ENCODE measurements around the gene RDM1.

The RDM1 gene

GRCh38 chr17:35963663-35964062, 33.1 kb upstream of the RDM1 start:
- TF ChIP-seq EZH2 (optimal IDR thresholded peaks at IDR 0.05; ENCODE audit: low read depth, low read length) (no peak), CTCF (IDR thresholded peaks at IDR 0.05; ENCODE audit: low read length) (no peak), EZH2phosphoT487 (IDR thresholded peaks at IDR 0.05; ENCODE audit: low read length) (no peak)
- Histone ChIP-seq H4K20me1 (ENCODE audit: insufficient read depth, low read length) (no peaks in the 10 kb centered on the region), H3K27me3 (replicated peaks; ENCODE audit: insufficient read depth, low read length) (no peaks in the 10 kb centered on the region), H3K36me3 (replicated peaks; ENCODE audit: insufficient read depth, low read length) (no peaks in the 10 kb centered on the region), H3K9ac (ENCODE audit: low read length) (no peak overlapping the region), H3K9me2 (replicated peaks; ENCODE audit: insufficient read depth, low read length) (no peaks in the 10 kb centered on the region), H3K4me1 (ENCODE audit: low read length) (no peaks in the 10 kb centered on the region), H2AFZ (ENCODE audit: low read length) (no peak overlapping the region), H3K79me2 (ENCODE audit: low read length) (no peaks in the 10 kb centered on the region), H3K4me3 (ENCODE audit: low read length) (no peak overlapping the region), H3K27ac (ENCODE audit: low read length) (no peak overlapping the region), H3K4me2 (ENCODE audit: low read depth, low read length) (no peak overlapping the region), H3K9me3 (replicated peaks; ENCODE audit: insufficient read depth, low read length) (no peaks in the 10 kb centered on the region), H3F3A (ENCODE audit: insufficient read depth, low read length) (no peaks in the 10 kb centered on the region)
- no peak for DNase-seq

DNA sequence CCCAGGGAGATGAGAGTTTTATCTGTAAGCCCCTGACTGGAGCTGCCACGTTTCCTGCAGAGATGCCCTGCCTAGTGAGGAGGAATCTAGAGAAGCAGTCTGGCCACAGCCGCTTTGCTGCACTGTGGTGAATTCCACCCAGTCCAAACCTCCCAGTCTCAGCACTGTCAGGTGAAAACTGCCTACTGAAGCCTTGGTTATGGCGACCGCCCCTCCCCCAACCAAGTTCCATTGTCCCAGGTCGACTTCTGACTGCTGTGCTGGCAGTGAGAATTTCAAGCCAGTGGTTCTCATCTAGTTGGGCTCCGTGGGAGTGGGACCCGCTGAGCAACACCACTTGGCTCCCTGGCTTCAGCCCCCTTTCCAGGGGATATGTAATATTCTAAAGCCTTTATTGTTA, 23.1 kb upstream of the RDM1 start:
- Histone ChIP-seq H3K4me2 (ENCODE audit: low read depth, low read length) (no peak overlapping the region), H3K36me3 (replicated peaks; ENCODE audit: insufficient read depth, low read length) (no peaks in the 10 kb centered on the region), H3K9ac (ENCODE audit: low read length) (no peak overlapping the region), H3K4me1 (ENCODE audit: low read length) (no peaks in the 10 kb centered on the region), H3K9me3 (replicated peaks; ENCODE audit: insufficient read depth, low read length) (no peaks in the 10 kb centered on the region), H2AFZ (ENCODE audit: low read length) (no peak overlapping the region), H3K9me2 (replicated peaks; ENCODE audit: insufficient read depth, low read length) (no peaks in the 10 kb centered on the region), H3K4me3 (ENCODE audit: low read length) (no peak overlapping the region), H3F3A (ENCODE audit: insufficient read depth, low read length) (no peaks in the 10 kb centered on the region), H3K27ac (ENCODE audit: low read length) (no peak overlapping the region), H3K79me2 (ENCODE audit: low read length) (no peaks in the 10 kb centered on the region), H4K20me1 (ENCODE audit: insufficient read depth, low read length) (no peaks in the 10 kb centered on the region), H3K27me3 (replicated peaks; ENCODE audit: insufficient read depth, low read length) (no peaks in the 10 kb centered on the region)
- TF ChIP-seq EZH2phosphoT487 (IDR thresholded peaks at IDR 0.05; ENCODE audit: low read length) (no peak), CTCF (IDR thresholded peaks at IDR 0.05; ENCODE audit: low read length) (no peak), EZH2 (optimal IDR thresholded peaks at IDR 0.05; ENCODE audit: low read depth, low read length) (no peak)
- DNase-seq = no peak

GRCh38 chr17:35949401-35949800, 18.8 kb upstream of the RDM1 start:
- no peaks in the 10 kb centered on the region for H4K20me1 ChIP-seq (ENCODE audit: insufficient read depth, low read length)
- no peaks in the 10 kb centered on the region for H3K79me2 ChIP-seq (ENCODE audit: low read length)
- no peaks in the 10 kb centered on the region for H3K4me1 ChIP-seq (ENCODE audit: low read length)
- H3K4me2 ChIP-seq (ENCODE audit: low read depth, low read length) = no peak overlapping the region
- no peaks in the 10 kb centered on the region for H3F3A ChIP-seq (ENCODE audit: insufficient read depth, low read length)
- TF ChIP-seq EZH2 (optimal IDR thresholded peaks at IDR 0.05; ENCODE audit: low read depth, low read length) = no peak
- no peak for TF ChIP-seq CTCF (IDR thresholded peaks at IDR 0.05; ENCODE audit: low read length)
- TF ChIP-seq EZH2phosphoT487 (IDR thresholded peaks at IDR 0.05; ENCODE audit: low read length) = no peak
- no peak overlapping the region for H2AFZ ChIP-seq (ENCODE audit: low read length)
- H3K9ac ChIP-seq (ENCODE audit: low read length) = no peak overlapping the region
- no peak overlapping the region for H3K4me3 ChIP-seq (ENCODE audit: low read length)
- H3K36me3 ChIP-seq (replicated peaks; ENCODE audit: insufficient read depth, low read length) = no peaks in the 10 kb centered on the region
- H3K27me3 ChIP-seq (replicated peaks; ENCODE audit: insufficient read depth, low read length) = no peaks in the 10 kb centered on the region
- no peak for DNase-seq
- H3K9me2 ChIP-seq (replicated peaks; ENCODE audit: insufficient read depth, low read length) = no peaks in the 10 kb centered on the region
- no peak overlapping the region for H3K27ac ChIP-seq (ENCODE audit: low read length)
- H3K9me3 ChIP-seq (replicated peaks; ENCODE audit: insufficient read depth, low read length) = no peaks in the 10 kb centered on the region

All from MM.1S (cell line).